HepG2 (cell line): ENCODE measurements around the gene XPO1. TPM values are rescaled to one million over a fixed set of nuclear protein-coding genes. Genes with fewer than 3 reads are reported as not detected.

Experiments used
- DNMT3B ChIP-seq: conservative IDR thresholded peaks from 2 replicates; pipeline ENCODE4 v1.6.1; 2016; ENCODE audit warnings: missing biosample characterization, control low read depth
- EHMT2 ChIP-seq: fragments of 200-600 bp; sonication (generic); IDR thresholded peaks from 2 replicates; pipeline ENCODE4 v1.7.0; 2017; ENCODE audit warnings: antibody characterized with exemption, low read depth, low read length, borderline replicate concordance
- ESRRA ChIP-seq: sonication (generic); formaldehyde crosslinking; IDR thresholded peaks from 2 replicates; pipeline ENCODE4 v1.5.1; 2020; ENCODE audit warnings: mild to moderate bottlenecking, low read depth, missing genetic modification reagents
- MIER3 ChIP-seq: IDR thresholded peaks from 2 replicates; pipeline ENCODE4 v1.6.1; 2016; ENCODE audit warnings: missing compliant biosample characterization, borderline replicate concordance
- NR2F6 ChIP-seq, 2 experiments: IDR thresholded peaks; 2 replicates each; pipeline ENCODE4 v1.6.1; 2016; ENCODE audit warnings: antibody characterized with exemption in 1 of 2, mild to moderate bottlenecking in 1 of 2
- ZKSCAN8 ChIP-seq: IDR thresholded peaks from 2 replicates; pipeline ENCODE4 v1.6.1; 2016; ENCODE audit warnings: borderline replicate concordance, missing genetic modification reagents, missing compliant biosample characterization
- ZNF256 ChIP-seq: sonication (generic); formaldehyde crosslinking; conservative IDR thresholded peaks from 2 replicates; pipeline ENCODE4 v1.4.0; 2020; ENCODE audit warnings: missing genetic modification reagents
- ZNF543 ChIP-seq: sonication (generic); formaldehyde crosslinking; IDR thresholded peaks from 2 replicates; pipeline ENCODE4 v1.4.0; 2020; ENCODE audit warnings: mild to moderate bottlenecking, missing genetic modification reagents
- ZNF562 ChIP-seq: sonication (generic); formaldehyde crosslinking; IDR thresholded peaks from 2 replicates; pipeline ENCODE4 v1.8.0; 2022; ENCODE audit warnings: missing genetic modification reagents, borderline replicate concordance
- ZNF598 ChIP-seq: sonication (generic); formaldehyde crosslinking; IDR thresholded peaks from 2 replicates; pipeline ENCODE4 v1.5.1; 2020; ENCODE audit warnings: mild to moderate bottlenecking, missing genetic modification reagents, borderline replicate concordance
- ZNF607 ChIP-seq: sonication (generic); formaldehyde crosslinking; IDR thresholded peaks from 2 replicates; pipeline ENCODE4 v1.5.1; 2020; ENCODE audit warnings: missing genetic modification reagents, mild to moderate bottlenecking, borderline replicate concordance
- ZNF7 ChIP-seq: IDR thresholded peaks from 2 replicates; pipeline ENCODE4 v1.6.1; 2016; ENCODE audit warnings: missing biosample characterization, missing genetic modification reagents
- polyA plus RNA-seq, 8 experiments: library from polyadenylated mRNA; depleted of rRNA in 3 of 8; stranded (reverse) in 7 of 8; unstranded in 1 of 8; fragments of >200 nt; fragmentation: Illumina TruSeq in 4 of 8; extraction: Trizol in 4 of 8; gene quantifications; 2 replicates each; pipeline versions ENCODE4 v1.2.1 to v1.2.3, GENCODE V29; 2011 to 2016; ENCODE audit warnings: low read depth in 4 of 8, missing spikeins in 1 of 8, mixed read lengths in 1 of 8; ENCODE audit not compliant: insufficient read depth in 1 of 8
- total RNA-seq, 5 experiments: library from RNA; depleted of rRNA; stranded (reverse); fragments of >200 nt; fragmentation: Illumina TruSeq; extraction: Trizol; gene quantifications; 2 replicates each; pipeline ENCODE4 v1.2.3, GENCODE V29; 2016; ENCODE audit warnings: low read depth in 1 of 5
- TF ChIP-seq, protein P1 (sequence below): sonication (generic); formaldehyde crosslinking; IDR thresholded peaks from 2 replicates; pipeline ENCODE4 v1.4.0; 2020; ENCODE audit warnings: missing genetic modification reagents
- TF ChIP-seq, protein P2 (sequence below): fragments of 450-650 bp; IDR thresholded peaks from 2 replicates; pipeline ENCODE4 v1.6.1; 2016
- TF ChIP-seq, protein P3 (sequence below): sonication (generic); formaldehyde crosslinking; IDR thresholded peaks from 2 replicates; pipeline ENCODE4 v1.5.0; 2020; ENCODE audit warnings: missing genetic modification reagents
- TF ChIP-seq, protein P4 (sequence below): sonication (generic); formaldehyde crosslinking; IDR thresholded peaks from 2 replicates; pipeline ENCODE4 v1.4.0; 2020; ENCODE audit warnings: low read depth, mild to moderate bottlenecking, missing genetic modification reagents
- TF ChIP-seq, protein P5 (sequence below): sonication (generic); formaldehyde crosslinking; IDR thresholded peaks from 2 replicates; pipeline ENCODE4 v1.5.1; 2020; ENCODE audit warnings: missing genetic modification reagents, mild to moderate bottlenecking, borderline replicate concordance
- TF ChIP-seq, protein P6 (sequence below): sonication (generic); formaldehyde crosslinking; IDR thresholded peaks from 2 replicates; pipeline ENCODE4 v1.8.0; 2022; ENCODE audit warnings: low read depth, missing genetic modification reagents

XPO1 gene
- total and polyA plus RNA-seq, 2 of the 13 experiments (the other 11 are each of a cell fraction or from before 2014, with no cell fraction given): 67.4 to 212 TPM

DNA sequence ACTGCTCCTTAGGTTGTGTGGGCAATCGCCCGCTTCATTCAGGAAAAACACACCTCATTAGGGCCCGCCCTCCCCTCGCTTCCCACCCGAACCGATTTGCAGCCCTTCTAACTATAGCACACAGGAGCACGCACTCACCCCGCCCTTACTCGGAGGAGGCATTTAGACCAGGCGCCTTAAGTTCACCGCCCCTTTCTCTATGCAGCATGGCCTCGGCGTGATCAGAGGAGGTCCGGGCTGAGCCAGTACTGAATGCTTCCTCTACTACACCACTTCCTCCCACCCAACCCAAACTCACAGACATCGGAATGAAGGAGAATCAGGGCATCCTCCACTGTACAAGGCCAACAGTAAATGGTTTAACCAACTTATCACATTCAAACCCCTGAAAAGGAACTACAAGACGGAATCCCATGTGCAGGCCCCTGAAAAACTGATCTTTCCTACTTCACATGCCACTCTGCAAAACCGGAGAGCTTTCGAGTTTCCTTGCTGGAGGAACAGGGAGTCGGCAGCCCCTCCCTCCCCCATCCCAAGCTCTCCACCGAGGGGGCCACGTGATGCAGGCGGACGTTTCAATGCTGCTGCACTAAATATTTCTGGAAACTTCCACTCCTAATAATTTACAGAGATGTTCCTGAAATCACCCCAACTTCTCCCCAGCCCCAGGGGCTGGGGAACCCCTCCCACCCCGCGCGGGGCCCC, 1.4 kb downstream of the XPO1 start (continued):
- 0 out of 2 replicates have a peak, but pooled peaks have one; percentile 24 for TF ChIP-seq ZKSCAN8 (CRISPR knock-in tag)
- TF ChIP-seq ZNF562 (CRISPR knock-in tag): no peak
- TF ChIP-seq ZNF7 (CRISPR knock-in tag): no peak
- peak; percentile 85; the same call in 1 of the 2 replicates for TF ChIP-seq ZNF598 (CRISPR knock-in tag)
- TF ChIP-seq, protein P1, sequence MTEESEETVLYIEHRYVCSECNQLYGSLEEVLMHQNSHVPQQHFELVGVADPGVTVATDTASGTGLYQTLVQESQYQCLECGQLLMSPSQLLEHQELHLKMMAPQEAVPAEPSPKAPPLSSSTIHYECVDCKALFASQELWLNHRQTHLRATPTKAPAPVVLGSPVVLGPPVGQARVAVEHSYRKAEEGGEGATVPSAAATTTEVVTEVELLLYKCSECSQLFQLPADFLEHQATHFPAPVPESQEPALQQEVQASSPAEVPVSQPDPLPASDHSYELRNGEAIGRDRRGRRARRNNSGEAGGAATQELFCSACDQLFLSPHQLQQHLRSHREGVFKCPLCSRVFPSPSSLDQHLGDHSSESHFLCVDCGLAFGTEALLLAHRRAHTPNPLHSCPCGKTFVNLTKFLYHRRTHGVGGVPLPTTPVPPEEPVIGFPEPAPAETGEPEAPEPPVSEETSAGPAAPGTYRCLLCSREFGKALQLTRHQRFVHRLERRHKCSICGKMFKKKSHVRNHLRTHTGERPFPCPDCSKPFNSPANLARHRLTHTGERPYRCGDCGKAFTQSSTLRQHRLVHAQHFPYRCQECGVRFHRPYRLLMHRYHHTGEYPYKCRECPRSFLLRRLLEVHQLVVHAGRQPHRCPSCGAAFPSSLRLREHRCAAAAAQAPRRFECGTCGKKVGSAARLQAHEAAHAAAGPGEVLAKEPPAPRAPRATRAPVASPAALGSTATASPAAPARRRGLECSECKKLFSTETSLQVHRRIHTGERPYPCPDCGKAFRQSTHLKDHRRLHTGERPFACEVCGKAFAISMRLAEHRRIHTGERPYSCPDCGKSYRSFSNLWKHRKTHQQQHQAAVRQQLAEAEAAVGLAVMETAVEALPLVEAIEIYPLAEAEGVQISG: peak; percentile 62; the same call in 1 of the 2 replicates
- peak; percentile 42; the same call in 1 of the 2 replicates for TF ChIP-seq ZNF607 (CRISPR knock-in tag)
- TF ChIP-seq NR2F6 (IDR thresholded peaks at IDR 0.05): no peak
- peak; percentile 52; the same call in 1 of the 2 replicates for TF ChIP-seq NR2F6 (CRISPR knock-in tag; IDR thresholded peaks at IDR 0.05)
- TF ChIP-seq, protein P2, sequence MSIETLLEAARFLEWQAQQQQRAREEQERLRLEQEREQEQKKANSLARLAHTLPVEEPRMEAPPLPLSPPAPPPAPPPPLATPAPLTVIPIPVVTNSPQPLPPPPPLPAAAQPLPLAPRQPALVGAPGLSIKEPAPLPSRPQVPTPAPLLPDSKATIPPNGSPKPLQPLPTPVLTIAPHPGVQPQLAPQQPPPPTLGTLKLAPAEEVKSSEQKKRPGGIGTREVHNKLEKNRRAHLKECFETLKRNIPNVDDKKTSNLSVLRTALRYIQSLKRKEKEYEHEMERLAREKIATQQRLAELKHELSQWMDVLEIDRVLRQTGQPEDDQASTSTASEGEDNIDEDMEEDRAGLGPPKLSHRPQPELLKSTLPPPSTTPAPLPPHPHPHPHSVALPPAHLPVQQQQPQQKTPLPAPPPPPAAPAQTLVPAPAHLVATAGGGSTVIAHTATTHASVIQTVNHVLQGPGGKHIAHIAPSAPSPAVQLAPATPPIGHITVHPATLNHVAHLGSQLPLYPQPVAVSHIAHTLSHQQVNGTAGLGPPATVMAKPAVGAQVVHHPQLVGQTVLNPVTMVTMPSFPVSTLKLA: peak; percentile 45; the same call in 1 of the 2 replicates
- TF ChIP-seq, protein P3, sequence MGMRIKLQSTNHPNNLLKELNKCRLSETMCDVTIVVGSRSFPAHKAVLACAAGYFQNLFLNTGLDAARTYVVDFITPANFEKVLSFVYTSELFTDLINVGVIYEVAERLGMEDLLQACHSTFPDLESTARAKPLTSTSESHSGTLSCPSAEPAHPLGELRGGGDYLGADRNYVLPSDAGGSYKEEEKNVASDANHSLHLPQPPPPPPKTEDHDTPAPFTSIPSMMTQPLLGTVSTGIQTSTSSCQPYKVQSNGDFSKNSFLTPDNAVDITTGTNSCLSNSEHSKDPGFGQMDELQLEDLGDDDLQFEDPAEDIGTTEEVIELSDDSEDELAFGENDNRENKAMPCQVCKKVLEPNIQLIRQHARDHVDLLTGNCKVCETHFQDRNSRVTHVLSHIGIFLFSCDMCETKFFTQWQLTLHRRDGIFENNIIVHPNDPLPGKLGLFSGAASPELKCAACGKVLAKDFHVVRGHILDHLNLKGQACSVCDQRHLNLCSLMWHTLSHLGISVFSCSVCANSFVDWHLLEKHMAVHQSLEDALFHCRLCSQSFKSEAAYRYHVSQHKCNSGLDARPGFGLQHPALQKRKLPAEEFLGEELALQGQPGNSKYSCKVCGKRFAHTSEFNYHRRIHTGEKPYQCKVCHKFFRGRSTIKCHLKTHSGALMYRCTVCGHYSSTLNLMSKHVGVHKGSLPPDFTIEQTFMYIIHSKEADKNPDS: no peak
- TF ChIP-seq, protein P4, sequence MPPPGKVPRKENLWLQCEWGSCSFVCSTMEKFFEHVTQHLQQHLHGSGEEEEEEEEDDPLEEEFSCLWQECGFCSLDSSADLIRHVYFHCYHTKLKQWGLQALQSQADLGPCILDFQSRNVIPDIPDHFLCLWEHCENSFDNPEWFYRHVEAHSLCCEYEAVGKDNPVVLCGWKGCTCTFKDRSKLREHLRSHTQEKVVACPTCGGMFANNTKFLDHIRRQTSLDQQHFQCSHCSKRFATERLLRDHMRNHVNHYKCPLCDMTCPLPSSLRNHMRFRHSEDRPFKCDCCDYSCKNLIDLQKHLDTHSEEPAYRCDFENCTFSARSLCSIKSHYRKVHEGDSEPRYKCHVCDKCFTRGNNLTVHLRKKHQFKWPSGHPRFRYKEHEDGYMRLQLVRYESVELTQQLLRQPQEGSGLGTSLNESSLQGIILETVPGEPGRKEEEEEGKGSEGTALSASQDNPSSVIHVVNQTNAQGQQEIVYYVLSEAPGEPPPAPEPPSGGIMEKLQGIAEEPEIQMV (CRISPR knock-in tag): no peak
- TF ChIP-seq ESRRA: no peak
- peak; percentile 86; the same call in 1 of the 2 replicates for TF ChIP-seq ZNF256 (CRISPR knock-in tag)
- TF ChIP-seq DNMT3B (CRISPR knock-in tag): peak; percentile 58; the same call in 1 of the 2 replicates
- TF ChIP-seq, protein P5, sequence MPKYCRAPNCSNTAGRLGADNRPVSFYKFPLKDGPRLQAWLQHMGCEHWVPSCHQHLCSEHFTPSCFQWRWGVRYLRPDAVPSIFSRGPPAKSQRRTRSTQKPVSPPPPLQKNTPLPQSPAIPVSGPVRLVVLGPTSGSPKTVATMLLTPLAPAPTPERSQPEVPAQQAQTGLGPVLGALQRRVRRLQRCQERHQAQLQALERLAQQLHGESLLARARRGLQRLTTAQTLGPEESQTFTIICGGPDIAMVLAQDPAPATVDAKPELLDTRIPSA: no peak
- no peak; the same call in 1 of the 2 replicates for TF ChIP-seq EHMT2
- TF ChIP-seq ZNF543: no peak
- TF ChIP-seq, protein P6, sequence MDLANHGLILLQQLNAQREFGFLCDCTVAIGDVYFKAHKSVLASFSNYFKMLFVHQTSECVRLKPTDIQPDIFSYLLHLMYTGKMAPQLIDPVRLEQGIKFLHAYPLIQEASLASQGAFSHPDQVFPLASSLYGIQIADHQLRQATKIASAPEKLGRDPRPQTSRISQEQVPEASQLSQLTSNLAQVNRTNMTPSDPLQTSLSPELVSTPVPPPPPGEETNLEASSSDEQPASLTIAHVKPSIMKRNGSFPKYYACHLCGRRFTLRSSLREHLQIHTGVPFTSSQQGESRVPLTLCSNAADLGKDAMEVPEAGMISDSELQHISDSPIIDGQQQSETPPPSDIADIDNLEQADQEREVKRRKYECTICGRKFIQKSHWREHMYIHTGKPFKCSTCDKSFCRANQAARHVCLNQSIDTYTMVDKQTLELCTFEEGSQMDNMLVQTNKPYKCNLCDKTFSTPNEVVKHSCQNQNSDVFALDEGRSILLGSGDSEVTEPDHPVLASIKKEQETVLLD (CRISPR knock-in tag): no peak
- no peak; the same call in 1 of the 2 replicates for TF ChIP-seq MIER3 (CRISPR knock-in tag)
